C4-2B (cell line): Measurements from ENCODE around the gene SLC44A1.

Experiments used
- ZFX ChIP-seq: fragments of 450-650 bp; IDR thresholded peaks from 2 replicates; pipeline ENCODE4 v1.6.1; 2017
- TF ChIP-seq, protein P1 (sequence below): fragments of 450-650 bp; conservative IDR thresholded peaks from 2 replicates; pipeline ENCODE4 v1.5.1; 2017; ENCODE audit warnings: mild to moderate bottlenecking

DNA sequence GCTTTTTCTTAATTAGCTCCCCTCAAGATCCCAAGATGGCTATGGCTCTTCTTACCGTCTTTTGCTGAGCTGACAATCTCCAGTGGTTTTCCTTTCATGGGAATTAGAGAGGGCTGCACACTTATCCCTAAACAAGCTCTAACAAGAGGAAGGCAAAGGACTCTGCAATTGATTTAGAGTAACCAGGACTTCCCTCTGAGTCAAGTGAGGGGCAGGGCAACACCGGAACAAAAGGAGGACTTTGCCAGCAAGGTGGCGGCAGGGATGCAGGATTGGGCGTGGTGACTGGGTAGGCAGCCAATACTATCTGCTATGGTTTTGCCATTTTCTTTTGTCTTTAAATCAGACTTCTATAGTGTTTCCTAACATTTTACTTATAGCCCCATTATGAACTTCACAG is 9.8 kb downstream of the SLC44A1 start:
- TF ChIP-seq, protein P1, sequence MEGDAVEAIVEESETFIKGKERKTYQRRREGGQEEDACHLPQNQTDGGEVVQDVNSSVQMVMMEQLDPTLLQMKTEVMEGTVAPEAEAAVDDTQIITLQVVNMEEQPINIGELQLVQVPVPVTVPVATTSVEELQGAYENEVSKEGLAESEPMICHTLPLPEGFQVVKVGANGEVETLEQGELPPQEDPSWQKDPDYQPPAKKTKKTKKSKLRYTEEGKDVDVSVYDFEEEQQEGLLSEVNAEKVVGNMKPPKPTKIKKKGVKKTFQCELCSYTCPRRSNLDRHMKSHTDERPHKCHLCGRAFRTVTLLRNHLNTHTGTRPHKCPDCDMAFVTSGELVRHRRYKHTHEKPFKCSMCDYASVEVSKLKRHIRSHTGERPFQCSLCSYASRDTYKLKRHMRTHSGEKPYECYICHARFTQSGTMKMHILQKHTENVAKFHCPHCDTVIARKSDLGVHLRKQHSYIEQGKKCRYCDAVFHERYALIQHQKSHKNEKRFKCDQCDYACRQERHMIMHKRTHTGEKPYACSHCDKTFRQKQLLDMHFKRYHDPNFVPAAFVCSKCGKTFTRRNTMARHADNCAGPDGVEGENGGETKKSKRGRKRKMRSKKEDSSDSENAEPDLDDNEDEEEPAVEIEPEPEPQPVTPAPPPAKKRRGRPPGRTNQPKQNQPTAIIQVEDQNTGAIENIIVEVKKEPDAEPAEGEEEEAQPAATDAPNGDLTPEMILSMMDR: no peak
- TF ChIP-seq ZFX: no peak
